Esophagus squamous epithelium (tissue), 5 donors: ENCODE results near the gene KIAA1217. TPM values are rescaled to one million over a fixed set of nuclear protein-coding genes. Genes with fewer than 3 reads are reported as not detected.

Source experiments
- DNase-seq: peaks from one replicate; lab custom pipeline; 2025; lab: John Stamatoyannopoulos, UW
- H3K27ac ChIP-seq, 4 donors: fragments of 200-600 bp; sonication (generic); one replicate each; pipeline ENCODE4 v1.5.1; 2016 to 2019; ENCODE audit warnings: mild to moderate bottlenecking in 1 of 4
- H3K27me3 ChIP-seq, 4 donors: fragments of 200-600 bp; sonication (generic); 1 replicate in 3 of 4; 2 replicates in 1 of 4; pipeline versions ENCODE4 v1.5.1 to v1.6.0; 2017 to 2021; ENCODE audit warnings: antibody characterized with exemption in 1 of 4
- H3K36me3 ChIP-seq, 3 donors: fragments of 200-600 bp; sonication (generic); one replicate each; pipeline ENCODE4 v1.5.1; 2016 to 2019
- H3K4me1 ChIP-seq, 3 donors: fragments of 200-600 bp; sonication (generic); one replicate each; pipeline ENCODE4 v1.5.1; 2017 to 2019
- H3K4me3 ChIP-seq, 4 donors: fragments of 200-600 bp; sonication (generic); 1 replicate in 3 of 4; 2 replicates in 1 of 4; pipeline ENCODE4 v1.5.1; 2016 to 2019; ENCODE audit warnings: mild to moderate bottlenecking in 2 of 4, moderate library complexity in 1 of 4
- H3K9me3 ChIP-seq, 3 donors: fragments of 200-600 bp; sonication (generic); one replicate each; pipeline ENCODE4 v1.5.1; 2016 to 2019
- POLR2A ChIP-seq, 4 donors: fragments of 450-650 bp; IDR thresholded peaks; one replicate each; pipeline ENCODE4 v1.6.1; 2017; ENCODE audit warnings: antibody characterized with exemption in 4 of 4, mild to moderate bottlenecking in 4 of 4, moderate library complexity in 3 of 4
- WGBS, 2 donors: methylation state at CpG; one replicate each; pipeline ENCODE4 v1.1.5; 2018; 5-methylcytosine and 5-hydroxymethylcytosine counted together
- intact Hi-C: fragments of 100-400 bp; cut with DNase I; formaldehyde crosslinking; loops from one replicate; pipeline ENCODE4 v1.15.0; 2022
- total RNA-seq, 4 donors: library from RNA; depleted of rRNA; stranded (reverse); fragments of >200 nt; gene quantifications; one replicate each; pipeline ENCODE4 v1.1.0, GENCODE V29; 2016
- TF ChIP-seq, protein P1 (sequence below), 6 experiments: fragments of 450-650 bp in 4 of 6; fragments of 200-600 bp in 2 of 6; sonication (generic) in 2 of 6; IDR thresholded peaks; one replicate each; pipeline ENCODE4 v1.5.1; 2016 to 2019; ENCODE audit warnings: antibody characterized with exemption in 6 of 6, mild to moderate bottlenecking in 4 of 6, moderate library complexity in 4 of 6
- donor health status: DM: yes; HTN: yes; CAD: no.

The KIAA1217 gene
- total RNA-seq, 4 donors from 2014 or later, result 56.2 to 67.6 (median 66.2) TPM

- TF ChIP-seq POLR2A (IDR thresholded peaks at IDR 0.05), result no peak
- TF ChIP-seq, protein P1, sequence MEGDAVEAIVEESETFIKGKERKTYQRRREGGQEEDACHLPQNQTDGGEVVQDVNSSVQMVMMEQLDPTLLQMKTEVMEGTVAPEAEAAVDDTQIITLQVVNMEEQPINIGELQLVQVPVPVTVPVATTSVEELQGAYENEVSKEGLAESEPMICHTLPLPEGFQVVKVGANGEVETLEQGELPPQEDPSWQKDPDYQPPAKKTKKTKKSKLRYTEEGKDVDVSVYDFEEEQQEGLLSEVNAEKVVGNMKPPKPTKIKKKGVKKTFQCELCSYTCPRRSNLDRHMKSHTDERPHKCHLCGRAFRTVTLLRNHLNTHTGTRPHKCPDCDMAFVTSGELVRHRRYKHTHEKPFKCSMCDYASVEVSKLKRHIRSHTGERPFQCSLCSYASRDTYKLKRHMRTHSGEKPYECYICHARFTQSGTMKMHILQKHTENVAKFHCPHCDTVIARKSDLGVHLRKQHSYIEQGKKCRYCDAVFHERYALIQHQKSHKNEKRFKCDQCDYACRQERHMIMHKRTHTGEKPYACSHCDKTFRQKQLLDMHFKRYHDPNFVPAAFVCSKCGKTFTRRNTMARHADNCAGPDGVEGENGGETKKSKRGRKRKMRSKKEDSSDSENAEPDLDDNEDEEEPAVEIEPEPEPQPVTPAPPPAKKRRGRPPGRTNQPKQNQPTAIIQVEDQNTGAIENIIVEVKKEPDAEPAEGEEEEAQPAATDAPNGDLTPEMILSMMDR (IDR thresholded peaks at IDR 0.05), result no peak
- no peak for DNase-seq
- intact Hi-C loops, result no loop called here
- Histone ChIP-seq H3K27me3 (no peaks in the 10 kb centered on the region), H3K36me3 (peaks cover 4 to 56% (median 5%) of the 10 kb centered on the region in 3 donors), H3K4me3 (no peak overlapping the region), H3K4me1 (peaks cover 0 to 14% (median 0%) of the 10 kb centered on the region in 3 donors), H3K27ac (no peak overlapping the region), H3K9me3 (no peaks in the 10 kb centered on the region)
- 96 to 100% methylated on average over 3 of the region's 3 CpGs for WGBS, 2 donors
Observed at GRCh38 chr10:24433705-24434104, 224.8 kb downstream of the KIAA1217 start.

DNA sequence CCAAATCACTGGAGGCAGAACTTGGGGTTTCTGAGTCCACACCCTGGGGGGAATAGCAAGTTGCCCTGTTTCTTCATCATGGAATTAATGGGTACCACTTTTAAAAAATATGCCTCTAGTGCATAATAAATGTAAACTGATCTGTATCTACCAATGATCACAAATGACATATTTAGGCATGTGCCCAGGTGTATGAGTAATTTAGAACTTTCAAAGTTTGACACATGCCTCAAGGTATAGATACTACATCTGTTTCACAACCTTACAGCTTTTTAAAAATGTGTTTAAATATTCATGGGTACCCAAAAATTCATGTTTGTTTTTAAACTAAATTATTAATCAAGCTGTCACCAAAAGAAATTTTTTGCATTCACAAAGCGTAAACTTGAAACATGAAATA lies 226.0 kb downstream of the KIAA1217 start:
- H3K4me3 ChIP-seq, result no peak overlapping the region
- peak overlapping the region in 1 of 4 donors; percentile 2 for H3K27ac ChIP-seq
- intact Hi-C loops, result no loop called here
- H3K36me3 ChIP-seq, result peaks cover 4 to 69% (median 5%) of the 10 kb centered on the region in 3 donors
- H3K9me3 ChIP-seq, result no peaks in the 10 kb centered on the region
- H3K4me1 ChIP-seq, result peaks cover 0 to 14% (median 0%) of the 10 kb centered on the region in 3 donors
- WGBS, 2 donors, result 59 to 68% methylated on average over 1 of the region's 1 CpG
- TF ChIP-seq POLR2A (IDR thresholded peaks at IDR 0.05), result no peak
- TF ChIP-seq, protein P1 (IDR thresholded peaks at IDR 0.05), result no peak
- H3K27me3 ChIP-seq, result no peaks in the 10 kb centered on the region
- DNase-seq, result no peak

DNA sequence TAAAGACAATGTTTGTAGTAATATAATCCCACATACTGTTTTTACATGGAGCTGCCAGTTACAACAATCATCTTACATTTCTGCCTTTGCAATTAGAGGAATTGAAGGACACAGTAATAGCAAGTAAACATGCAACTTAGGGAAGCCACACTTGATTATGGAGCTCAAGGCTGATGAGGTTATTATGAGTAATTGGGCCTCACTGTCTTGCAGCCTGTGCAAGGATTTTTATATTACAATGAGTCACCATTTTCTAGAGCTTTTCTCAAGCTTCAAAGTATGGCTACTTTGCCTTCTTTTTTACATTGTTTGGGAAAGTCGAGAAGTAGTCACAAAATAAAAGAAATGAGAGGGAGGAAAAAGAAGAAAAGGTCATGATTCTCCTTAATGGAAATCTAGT lies 226.4 kb downstream of the KIAA1217 start:
- Histone ChIP-seq H3K4me1 (peaks cover 0 to 14% (median 0%) of the 10 kb centered on the region in 3 donors), H3K36me3 (peaks cover 4 to 73% (median 5%) of the 10 kb centered on the region in 3 donors), H3K4me3 (no peak overlapping the region), H3K9me3 (no peaks in the 10 kb centered on the region), H3K27ac (peak overlapping the region in 1 of 4 donors; percentile 2), H3K27me3 (no peaks in the 10 kb centered on the region)
- DNase-seq, result no peak
- intact Hi-C loops, result no loop called here
- 13 to 60% methylated on average over 1 of the region's 1 CpG for WGBS, 2 donors
- no peak for TF ChIP-seq POLR2A (IDR thresholded peaks at IDR 0.05)
- TF ChIP-seq, protein P1 (IDR thresholded peaks at IDR 0.05), result no peak

DNA sequence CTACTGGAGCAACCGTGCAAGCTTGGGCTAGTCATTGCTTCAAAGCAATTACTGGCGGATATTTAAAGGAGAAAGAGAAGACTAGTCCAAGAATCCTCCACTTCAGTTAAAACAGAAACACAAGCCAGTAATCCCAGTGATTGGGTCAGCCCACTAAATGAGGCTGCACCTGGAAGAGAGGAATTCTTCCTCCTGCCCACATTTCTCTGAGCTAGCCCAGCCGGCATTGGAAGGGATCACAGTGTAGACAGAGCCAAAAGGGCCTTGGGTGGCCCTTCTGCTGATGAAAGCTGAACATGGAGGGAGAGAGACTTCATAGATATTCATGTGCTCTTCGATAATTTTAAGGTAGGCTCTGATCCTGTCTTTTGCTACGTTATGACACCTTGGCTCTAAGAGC lies 228.4 kb downstream of the KIAA1217 start:
- H3K4me1 ChIP-seq, result peaks cover 0 to 14% (median 0%) of the 10 kb centered on the region in 3 donors
- TF ChIP-seq, protein P1 (IDR thresholded peaks at IDR 0.05), result no peak
- TF ChIP-seq POLR2A (IDR thresholded peaks at IDR 0.05), result no peak
- 48 to 50% methylated on average over 4 of the region's 5 CpGs for WGBS, 2 donors
- intact Hi-C loops, result no loop called here
- no peak for DNase-seq
- H3K9me3 ChIP-seq, result no peaks in the 10 kb centered on the region
- no peak overlapping the region for H3K4me3 ChIP-seq
- peaks cover 4 to 87% (median 5%) of the 10 kb centered on the region in 3 donors for H3K36me3 ChIP-seq
- H3K27ac ChIP-seq, result peak overlapping the region in 3 of 4 donors; percentile 25 to 42 (median 37)
- no peaks in the 10 kb centered on the region for H3K27me3 ChIP-seq

DNA sequence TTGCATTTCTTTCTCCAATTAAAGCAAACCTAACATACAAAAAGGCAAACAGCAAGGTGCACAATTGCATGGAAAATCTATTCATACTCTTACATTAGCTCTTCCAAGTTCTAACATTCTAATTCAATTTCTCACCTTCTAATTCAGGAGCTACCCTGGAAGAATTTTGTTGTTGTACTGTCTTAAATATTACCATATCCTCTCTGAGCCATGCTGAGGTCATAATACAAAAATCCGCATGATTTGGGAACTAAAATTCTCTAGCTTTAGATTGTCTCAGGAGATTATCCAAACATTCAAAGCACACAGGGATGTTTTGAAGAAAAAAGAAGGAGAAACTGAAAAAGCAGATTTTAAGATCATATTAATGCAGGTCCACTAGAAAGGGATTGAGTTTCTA lies 229.9 kb downstream of the KIAA1217 start:
- no peaks in the 10 kb centered on the region for H3K9me3 ChIP-seq
- 82 to 90% methylated on average over 1 of the region's 1 CpG for WGBS, 2 donors
- TF ChIP-seq, protein P1 (IDR thresholded peaks at IDR 0.05), result no peak
- TF ChIP-seq POLR2A (IDR thresholded peaks at IDR 0.05), result no peak
- no peaks in the 10 kb centered on the region for H3K27me3 ChIP-seq
- no peak overlapping the region for H3K27ac ChIP-seq
- peaks cover 0 to 14% (median 0%) of the 10 kb centered on the region in 3 donors for H3K4me1 ChIP-seq
- H3K36me3 ChIP-seq, result peaks cover 0 to 87% (median 5%) of the 10 kb centered on the region in 3 donors
- H3K4me3 ChIP-seq, result no peak overlapping the region
- no peak for DNase-seq
- intact Hi-C loops, result no loop called here
